ENCODE data around the gene EIF2B5. TPM values are rescaled to one million over a fixed set of nuclear protein-coding genes. Genes with fewer than 3 reads are reported as not detected.

The EIF2B5 gene
- total RNA-seq, 1 donor, result 22.1 TPM

- Histone ChIP-seq H3K4me1 (ENCODE audit: insufficient read depth, low read length) (peaks cover 76% of the 10 kb centered on the region), H3K27ac (ENCODE audit: low read depth, low read length) (peak overlapping the region; percentile 80), H4K20me1 (ENCODE audit: insufficient read depth, low read length) (peaks cover 39% of the 10 kb centered on the region), H2AFZ (ENCODE audit: low read length) (no peak overlapping the region), H3K36me3 (ENCODE audit: insufficient read depth, low read length) (peaks cover 39% of the 10 kb centered on the region), H3K79me2 (ENCODE audit: insufficient read depth, low read length) (peaks cover 51% of the 10 kb centered on the region), H3K4me3 (ENCODE audit: insufficient read depth, low read length) (peak overlapping the region; percentile 12), H3K4me2 (ENCODE audit: insufficient read depth, low read length) (peak overlapping the region; percentile 75), H3K9me3 (ENCODE audit: low read depth, low read length) (no peaks in the 10 kb centered on the region), H3K27me3 (ENCODE audit: insufficient read depth, low read length) (no peaks in the 10 kb centered on the region)
- no peak for TF ChIP-seq CTCF (IDR thresholded peaks at IDR 0.05; ENCODE audit: extremely low read depth, low read depth, low read length)
- DNase-seq (ENCODE audit: insufficient read length, low spot score, missing footprints), result peak; percentile 96
Measured at GRCh38 chr3:184172681-184173373, 37.7 kb downstream of the EIF2B5 start.

- Histone ChIP-seq H3K9me3 (ENCODE audit: low read depth, low read length) (no peaks in the 10 kb centered on the region), H2AFZ (ENCODE audit: low read length) (no peak overlapping the region), H3K36me3 (ENCODE audit: insufficient read depth, low read length) (peaks cover 40% of the 10 kb centered on the region), H3K4me2 (ENCODE audit: insufficient read depth, low read length) (peak overlapping the region; percentile 75), H3K79me2 (ENCODE audit: insufficient read depth, low read length) (peaks cover 55% of the 10 kb centered on the region), H4K20me1 (ENCODE audit: insufficient read depth, low read length) (peaks cover 44% of the 10 kb centered on the region), H3K4me3 (ENCODE audit: insufficient read depth, low read length) (peak overlapping the region; percentile 12), H3K27me3 (ENCODE audit: insufficient read depth, low read length) (no peaks in the 10 kb centered on the region), H3K27ac (ENCODE audit: low read depth, low read length) (peak overlapping the region; percentile 80), H3K4me1 (ENCODE audit: insufficient read depth, low read length) (peaks cover 76% of the 10 kb centered on the region)
- no peak for TF ChIP-seq CTCF (IDR thresholded peaks at IDR 0.05; ENCODE audit: extremely low read depth, low read depth, low read length)
- no peak for DNase-seq (ENCODE audit: insufficient read length, low spot score, missing footprints)
Measured at GRCh38 chr3:184173374-184173722, 38.2 kb downstream of the EIF2B5 start.

- Histone ChIP-seq H3K4me1 (ENCODE audit: insufficient read depth, low read length) (peaks cover 69% of the 10 kb centered on the region), H3K4me2 (ENCODE audit: insufficient read depth, low read length) (no peak overlapping the region), H3K27ac (ENCODE audit: low read depth, low read length) (peak overlapping the region; percentile 80)
Measured at GRCh38 chr3:184174284-184174645, 39.1 kb downstream of the EIF2B5 start.

More at GRCh38 chr3:184174284-184174645, 39.1 kb downstream of the EIF2B5 start:
- Histone ChIP-seq H2AFZ (ENCODE audit: low read length) (no peak overlapping the region), H4K20me1 (ENCODE audit: insufficient read depth, low read length) (peaks cover 53% of the 10 kb centered on the region), H3K9me3 (ENCODE audit: low read depth, low read length) (no peaks in the 10 kb centered on the region), H3K36me3 (ENCODE audit: insufficient read depth, low read length) (peaks cover 46% of the 10 kb centered on the region), H3K79me2 (ENCODE audit: insufficient read depth, low read length) (peaks cover 64% of the 10 kb centered on the region), H3K4me3 (ENCODE audit: insufficient read depth, low read length) (no peak overlapping the region), H3K27me3 (ENCODE audit: insufficient read depth, low read length) (no peaks in the 10 kb centered on the region)
- no peak for TF ChIP-seq CTCF (IDR thresholded peaks at IDR 0.05; ENCODE audit: extremely low read depth, low read depth, low read length)
- DNase-seq (ENCODE audit: insufficient read length, low spot score, missing footprints), result no peak
